ENCODE results near the gene TUBA1B.

DNA sequence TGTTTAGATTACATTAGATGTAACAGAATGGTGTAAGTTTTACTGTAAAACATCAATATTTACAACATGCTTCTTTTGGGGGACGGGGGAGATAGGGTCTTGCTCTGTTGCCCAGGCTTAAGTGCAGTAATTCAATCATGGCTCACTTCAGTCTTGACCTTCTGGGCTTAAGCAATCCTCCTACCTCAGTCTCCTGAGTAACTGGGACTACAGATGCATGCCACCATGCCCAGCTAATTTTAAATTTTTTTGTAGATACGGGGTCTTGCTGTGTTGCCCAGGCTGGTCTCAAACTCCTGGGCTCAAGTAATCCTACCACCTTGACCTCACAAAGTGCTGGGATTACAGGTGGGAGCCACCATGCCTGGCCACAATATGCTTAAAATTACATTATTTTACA, 33.9 kb upstream of the TUBA1B start:
- no peak for TF ChIP-seq EZH2 (IDR thresholded peaks at IDR 0.05; ENCODE audit: insufficient read depth, low read length)
- TF ChIP-seq, protein P1, sequence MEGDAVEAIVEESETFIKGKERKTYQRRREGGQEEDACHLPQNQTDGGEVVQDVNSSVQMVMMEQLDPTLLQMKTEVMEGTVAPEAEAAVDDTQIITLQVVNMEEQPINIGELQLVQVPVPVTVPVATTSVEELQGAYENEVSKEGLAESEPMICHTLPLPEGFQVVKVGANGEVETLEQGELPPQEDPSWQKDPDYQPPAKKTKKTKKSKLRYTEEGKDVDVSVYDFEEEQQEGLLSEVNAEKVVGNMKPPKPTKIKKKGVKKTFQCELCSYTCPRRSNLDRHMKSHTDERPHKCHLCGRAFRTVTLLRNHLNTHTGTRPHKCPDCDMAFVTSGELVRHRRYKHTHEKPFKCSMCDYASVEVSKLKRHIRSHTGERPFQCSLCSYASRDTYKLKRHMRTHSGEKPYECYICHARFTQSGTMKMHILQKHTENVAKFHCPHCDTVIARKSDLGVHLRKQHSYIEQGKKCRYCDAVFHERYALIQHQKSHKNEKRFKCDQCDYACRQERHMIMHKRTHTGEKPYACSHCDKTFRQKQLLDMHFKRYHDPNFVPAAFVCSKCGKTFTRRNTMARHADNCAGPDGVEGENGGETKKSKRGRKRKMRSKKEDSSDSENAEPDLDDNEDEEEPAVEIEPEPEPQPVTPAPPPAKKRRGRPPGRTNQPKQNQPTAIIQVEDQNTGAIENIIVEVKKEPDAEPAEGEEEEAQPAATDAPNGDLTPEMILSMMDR (IDR thresholded peaks at IDR 0.05; ENCODE audit: insufficient read depth, low read depth, low read length): no peak

Measured in astrocyte (in vitro differentiated cells and primary cell).